Tibial nerve (tissue), 4 donors: ENCODE data around the gene SIGLEC12. TPM values are rescaled to one million over a fixed set of nuclear protein-coding genes. Genes with fewer than 3 reads are reported as not detected.

ENCODE experiments used
- DNase-seq, 2 donors: peaks; one replicate each; pipeline ENCODE4 v3.0.0-alpha.2; 2019; ENCODE audit warnings: low spot score in 2 of 2
- H3K27ac ChIP-seq, 4 donors: fragments of 200-600 bp; sonication (generic) in 3 of 4; one replicate each; pipeline ENCODE4 v1.5.1; 2017 to 2019; ENCODE audit warnings: mild to moderate bottlenecking in 1 of 4
- H3K27me3 ChIP-seq, 2 donors: fragments of 200-600 bp; sonication (generic) in 1 of 2; one replicate each; pipeline versions ENCODE4 v1.5.1 to v1.6.0; 2017 to 2019
- H3K36me3 ChIP-seq, 3 donors: fragments of 200-600 bp; sonication (generic); one replicate each; pipeline ENCODE4 v1.5.1; 2018 to 2019
- H3K4me1 ChIP-seq, 4 donors: fragments of 200-600 bp; sonication (generic) in 3 of 4; one replicate each; pipeline ENCODE4 v1.5.1; 2017 to 2019
- H3K4me3 ChIP-seq, 4 donors: fragments of 200-600 bp; sonication (generic) in 3 of 4; one replicate each; pipeline ENCODE4 v1.5.1; 2017 to 2019; ENCODE audit warnings: mild to moderate bottlenecking in 1 of 4, moderate library complexity in 1 of 4
- H3K9me3 ChIP-seq, 4 donors: fragments of 200-600 bp; sonication (generic) in 3 of 4; one replicate each; pipeline ENCODE4 v1.5.1; 2017 to 2019
- EP300 ChIP-seq, 2 donors: sonication (generic); formaldehyde crosslinking; IDR thresholded peaks; one replicate each; pipeline ENCODE4 v1.6.1; 2017; ENCODE audit warnings: antibody characterized with exemption in 2 of 2, mild to moderate bottlenecking in 1 of 2
- POLR2A ChIP-seq, 2 donors: fragments of 450-650 bp; IDR thresholded peaks; one replicate each; pipeline ENCODE4 v1.6.1; 2017; ENCODE audit warnings: antibody characterized with exemption in 2 of 2, mild to moderate bottlenecking in 2 of 2, moderate library complexity in 2 of 2
- WGBS, 2 donors: methylation state at CpG; one replicate each; pipeline ENCODE4 v1.1.5; 2018; 5-methylcytosine and 5-hydroxymethylcytosine counted together
- total RNA-seq, 4 donors: library from RNA; depleted of rRNA; stranded (reverse); fragments of >200 nt; gene quantifications; one replicate each; pipeline ENCODE4 v1.1.0, GENCODE V29; 2016
- TF ChIP-seq, protein P1 (sequence below), 5 experiments: fragments of 200-600 bp in 3 of 5; fragments of 450-650 bp in 2 of 5; sonication (generic) in 3 of 5; IDR thresholded peaks; one replicate each; pipeline ENCODE4 v1.5.1; 2016 to 2019; ENCODE audit warnings: antibody characterized with exemption in 5 of 5, mild to moderate bottlenecking in 3 of 5, moderate library complexity in 2 of 5

Gene SIGLEC12
- total RNA-seq, 4 donors from 2014 or later = 0.66 TPM; not detected in 3

DNA sequence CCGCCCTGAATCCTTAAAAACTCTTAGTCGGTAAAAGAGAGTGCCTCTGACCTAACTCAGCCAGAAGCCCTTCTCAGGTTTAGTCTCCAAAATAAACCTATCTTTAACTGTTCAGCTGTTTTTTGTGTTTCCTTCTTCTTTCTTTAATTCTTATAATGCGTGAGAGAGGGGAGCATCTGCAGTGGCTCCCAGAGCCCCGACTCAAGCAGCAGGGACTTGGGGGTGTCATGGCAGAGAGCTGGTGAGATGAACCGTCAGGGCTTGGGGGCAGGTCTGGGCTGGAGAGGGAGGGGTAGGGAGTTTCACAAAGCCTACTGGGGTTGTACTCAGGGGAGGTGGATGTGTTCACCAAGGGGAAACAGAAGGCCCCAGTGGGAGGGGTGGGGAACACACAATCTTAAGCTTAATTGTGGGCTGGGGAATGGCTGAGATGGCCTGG, 46.6 kb upstream of the SIGLEC12 start:
- TF ChIP-seq POLR2A (IDR thresholded peaks at IDR 0.05) (no peak), EP300 (IDR thresholded peaks at IDR 0.05) (no peak)
- TF ChIP-seq, protein P1, sequence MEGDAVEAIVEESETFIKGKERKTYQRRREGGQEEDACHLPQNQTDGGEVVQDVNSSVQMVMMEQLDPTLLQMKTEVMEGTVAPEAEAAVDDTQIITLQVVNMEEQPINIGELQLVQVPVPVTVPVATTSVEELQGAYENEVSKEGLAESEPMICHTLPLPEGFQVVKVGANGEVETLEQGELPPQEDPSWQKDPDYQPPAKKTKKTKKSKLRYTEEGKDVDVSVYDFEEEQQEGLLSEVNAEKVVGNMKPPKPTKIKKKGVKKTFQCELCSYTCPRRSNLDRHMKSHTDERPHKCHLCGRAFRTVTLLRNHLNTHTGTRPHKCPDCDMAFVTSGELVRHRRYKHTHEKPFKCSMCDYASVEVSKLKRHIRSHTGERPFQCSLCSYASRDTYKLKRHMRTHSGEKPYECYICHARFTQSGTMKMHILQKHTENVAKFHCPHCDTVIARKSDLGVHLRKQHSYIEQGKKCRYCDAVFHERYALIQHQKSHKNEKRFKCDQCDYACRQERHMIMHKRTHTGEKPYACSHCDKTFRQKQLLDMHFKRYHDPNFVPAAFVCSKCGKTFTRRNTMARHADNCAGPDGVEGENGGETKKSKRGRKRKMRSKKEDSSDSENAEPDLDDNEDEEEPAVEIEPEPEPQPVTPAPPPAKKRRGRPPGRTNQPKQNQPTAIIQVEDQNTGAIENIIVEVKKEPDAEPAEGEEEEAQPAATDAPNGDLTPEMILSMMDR (IDR thresholded peaks at IDR 0.05) = no peak
- Histone ChIP-seq H3K27me3 (no peaks in the 10 kb centered on the region), H3K27ac (no peak overlapping the region), H3K36me3 (no peaks in the 10 kb centered on the region), H3K4me1 (no peaks in the 10 kb centered on the region), H3K4me3 (no peak overlapping the region), H3K9me3 (no peaks in the 10 kb centered on the region)
- WGBS, 2 donors = 78 to 79% methylated on average over 5 of the region's 5 CpGs
- DNase-seq = no peak

DNA sequence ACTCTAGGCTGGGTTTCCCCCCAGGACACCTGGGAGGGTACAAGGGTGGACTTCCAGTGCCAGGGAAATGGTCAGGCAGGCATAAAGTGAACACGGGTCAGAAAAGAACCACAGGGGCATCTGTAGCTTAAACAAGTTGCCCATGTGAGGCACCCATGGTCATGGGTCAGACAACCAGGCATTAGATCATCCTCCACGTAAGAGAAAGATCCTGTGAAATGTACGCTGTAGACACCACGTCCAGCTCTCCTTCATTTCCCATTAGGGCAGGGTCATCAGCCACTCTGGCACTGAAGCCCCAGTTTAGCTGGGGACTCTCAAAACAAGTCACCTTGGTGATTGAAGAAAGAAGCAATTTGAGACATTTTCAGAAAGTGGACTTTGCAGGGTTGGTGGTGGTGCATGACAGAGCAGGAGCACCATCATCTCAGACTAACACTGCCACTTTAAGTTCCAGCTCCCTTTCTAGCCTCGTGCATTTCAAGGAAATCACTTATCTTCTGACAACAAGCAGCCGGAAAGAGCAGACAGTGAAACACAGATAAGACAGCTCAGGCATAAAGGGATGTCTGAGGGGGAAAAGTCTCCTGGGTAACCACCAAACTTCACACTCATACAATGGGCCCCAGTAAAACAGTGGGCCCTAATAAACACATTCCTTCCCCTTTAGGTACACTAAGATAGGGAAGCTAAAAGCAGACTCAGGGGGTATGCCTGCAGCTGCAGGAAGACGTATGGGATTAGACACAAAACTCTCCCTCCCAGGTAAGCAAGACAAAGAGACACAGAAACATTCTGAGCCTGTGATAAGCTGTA, 46.0 kb upstream of the SIGLEC12 start:
- no peak for DNase-seq
- 41 to 51% methylated on average over 7 of the region's 7 CpGs for WGBS, 2 donors
- Histone ChIP-seq H3K36me3 (no peaks in the 10 kb centered on the region), H3K27ac (no peak overlapping the region), H3K9me3 (no peaks in the 10 kb centered on the region), H3K27me3 (no peaks in the 10 kb centered on the region), H3K4me1 (no peaks in the 10 kb centered on the region), H3K4me3 (no peak overlapping the region)
- TF ChIP-seq EP300 (IDR thresholded peaks at IDR 0.05) (no peak), POLR2A (IDR thresholded peaks at IDR 0.05) (no peak)
- TF ChIP-seq, protein P1 (IDR thresholded peaks at IDR 0.05) = no peak

GRCh38 chr19:51546650-51547396, 45.2 kb upstream of the SIGLEC12 start:
- Histone ChIP-seq H3K9me3 (no peaks in the 10 kb centered on the region), H3K27ac (no peak overlapping the region), H3K4me1 (no peaks in the 10 kb centered on the region), H3K4me3 (no peak overlapping the region), H3K36me3 (no peaks in the 10 kb centered on the region), H3K27me3 (no peaks in the 10 kb centered on the region)
- TF ChIP-seq, protein P1 (IDR thresholded peaks at IDR 0.05) = no peak
- TF ChIP-seq POLR2A (IDR thresholded peaks at IDR 0.05) = no peak
- TF ChIP-seq EP300 (IDR thresholded peaks at IDR 0.05) = no peak
- WGBS, 2 donors = 59 to 66% methylated on average over 10 of the region's 10 CpGs
- DNase-seq = no peak

- Histone ChIP-seq H3K9me3 (no peaks in the 10 kb centered on the region), H3K36me3 (no peaks in the 10 kb centered on the region), H3K4me1 (no peaks in the 10 kb centered on the region), H3K4me3 (no peak overlapping the region), H3K27ac (no peak overlapping the region), H3K27me3 (no peaks in the 10 kb centered on the region)
- no peak for DNase-seq
- TF ChIP-seq POLR2A (IDR thresholded peaks at IDR 0.05) = no peak
- TF ChIP-seq, protein P1 (IDR thresholded peaks at IDR 0.05) = no peak
- no peak for TF ChIP-seq EP300 (IDR thresholded peaks at IDR 0.05)
- WGBS, 2 donors = 61% methylated on average over 5 of the region's 5 CpGs
Measured at GRCh38 chr19:51546107-51546649, 44.6 kb upstream of the SIGLEC12 start.

- H3K9me3 ChIP-seq = no peaks in the 10 kb centered on the region
- 75 to 83% methylated on average over 6 of the region's 6 CpGs for WGBS, 2 donors
- no peaks in the 10 kb centered on the region for H3K4me1 ChIP-seq
- no peak for TF ChIP-seq EP300 (IDR thresholded peaks at IDR 0.05)
- TF ChIP-seq, protein P1 (IDR thresholded peaks at IDR 0.05) = no peak
- no peak for TF ChIP-seq POLR2A (IDR thresholded peaks at IDR 0.05)
- no peak overlapping the region for H3K27ac ChIP-seq
- H3K4me3 ChIP-seq = no peak overlapping the region
- H3K27me3 ChIP-seq = no peaks in the 10 kb centered on the region
- DNase-seq = no peak
- no peaks in the 10 kb centered on the region for H3K36me3 ChIP-seq
Measured at GRCh38 chr19:51544038-51544437, 42.4 kb upstream of the SIGLEC12 start.
